GM23248 (cell line): ENCODE measurements around the gene GPLD1.

Source experiments
- EZH2 ChIP-seq: fragments of 200-600 bp; sonication (generic); IDR thresholded peaks from 2 replicates; pipeline ENCODE4 v1.6.1; 2018; ENCODE audit warnings: antibody characterized with exemption, mild to moderate bottlenecking; ENCODE audit not compliant: insufficient read depth, poor library complexity, severe bottlenecking
- EZH2phosphoT487 ChIP-seq: fragments of 200-600 bp; sonication (generic); IDR thresholded peaks from 2 replicates; pipeline ENCODE4 v1.6.1; 2018; ENCODE audit warnings: antibody characterized with exemption, moderate library complexity, mild to moderate bottlenecking, low read depth; ENCODE audit not compliant: insufficient read depth

GRCh38 chr6:24536466-24536865 is 47.1 kb upstream of the GPLD1 start:
- TF ChIP-seq EZH2phosphoT487 (no peak), EZH2 (no peak)
